ENCODE results near the gene RAB1A.
A peak's percentile ranks its signal among the peaks of the same experiment; 100 is the strongest.

The RAB1A gene

DNA sequence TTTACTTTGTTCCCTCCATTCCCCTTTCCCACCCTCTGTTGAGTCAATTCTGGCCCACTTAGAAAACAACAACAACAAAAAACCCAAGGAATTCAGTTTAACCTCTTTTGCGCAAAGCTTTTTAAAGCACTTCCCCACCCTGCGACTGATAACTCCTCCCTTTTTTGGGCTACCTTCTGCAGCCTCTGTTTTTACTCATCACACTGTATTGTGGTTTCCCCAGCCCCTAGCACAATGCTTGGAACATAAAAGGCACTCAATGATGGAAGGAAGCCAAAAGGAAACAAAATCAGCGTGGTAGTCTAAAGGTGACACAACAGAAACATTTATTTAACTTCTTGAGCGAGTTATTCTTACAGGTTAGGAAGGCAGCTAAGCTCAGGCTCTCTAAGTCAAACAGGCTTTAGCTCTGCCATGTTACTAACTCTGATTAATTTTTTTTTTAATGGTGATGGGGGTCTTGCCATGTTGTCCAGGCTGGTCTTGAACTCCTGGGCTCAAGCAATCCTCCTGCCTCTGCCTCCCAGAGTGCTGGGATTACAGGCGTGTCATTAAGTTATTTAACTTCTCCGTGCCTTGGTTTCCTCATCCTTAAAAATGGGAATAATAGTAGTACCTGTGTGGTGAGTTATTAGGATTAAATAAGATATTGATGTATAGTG, 72.4 kb downstream of the RAB1A start:
- peak in 1 of 4 experiments; percentile 7 for DNase-seq

DNA sequence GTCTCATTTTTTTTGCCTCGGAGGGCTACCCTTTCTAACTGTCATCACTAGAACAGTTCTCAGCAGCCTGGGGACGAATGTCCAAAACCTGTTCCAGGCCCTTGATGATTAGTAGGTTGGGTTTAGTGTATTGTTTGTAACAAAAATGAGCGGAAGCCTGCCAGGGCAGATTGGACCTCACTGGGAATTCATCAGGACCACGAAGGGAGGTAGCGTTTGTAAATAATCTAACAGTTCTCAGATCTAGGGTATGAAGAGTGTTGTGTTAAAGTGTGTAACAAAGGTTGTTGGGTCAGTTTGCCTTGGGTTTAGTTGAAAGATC, 72.9 kb downstream of the RAB1A start:
- DNase-seq, result no peak

DNA sequence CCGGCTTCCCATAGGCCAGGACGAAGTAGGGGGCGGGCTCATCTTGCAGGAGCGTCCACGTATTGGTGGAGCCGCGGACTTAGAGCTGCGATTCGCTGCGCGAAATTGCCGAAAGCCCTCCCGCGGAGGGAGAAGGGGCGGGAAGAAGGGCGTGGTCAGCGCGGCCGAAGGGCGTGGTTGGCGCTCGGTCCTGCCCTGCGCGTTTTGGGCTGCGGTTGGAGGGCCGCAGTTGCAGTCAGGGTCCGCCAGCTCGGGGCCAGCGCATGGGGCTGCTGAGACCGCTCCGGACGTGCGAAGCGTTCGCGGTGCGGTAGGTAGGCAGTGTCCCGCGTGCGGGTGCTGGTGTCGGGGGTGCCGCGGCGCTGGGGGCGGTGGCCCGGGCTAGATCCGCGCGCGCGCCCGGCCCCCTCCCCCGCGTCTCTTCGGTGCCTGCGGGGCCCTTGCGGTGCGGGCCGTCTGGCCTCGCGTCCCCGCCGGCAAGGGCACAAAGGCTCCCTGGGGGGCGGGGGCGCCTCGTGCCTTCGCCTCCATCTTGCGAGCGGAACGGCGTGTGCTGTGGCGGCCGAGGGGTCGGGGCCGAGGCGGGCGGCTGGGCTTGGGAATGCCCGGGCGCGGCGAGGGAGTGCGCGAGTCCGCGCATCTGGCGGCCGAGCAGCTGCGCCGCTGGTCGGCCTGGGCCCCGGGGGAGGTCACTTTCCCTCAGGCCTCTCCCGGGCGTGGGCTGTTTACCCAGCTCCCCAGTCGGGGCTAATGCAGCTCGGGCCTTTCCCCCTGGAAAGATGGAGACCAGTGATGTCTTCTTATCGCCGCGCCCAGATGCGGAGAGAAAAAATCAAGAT, 73.5 kb downstream of the RAB1A start, which contains the start of gene CEP68:
TSS of gene CEP68 (plus strand) at position 202 of the 839 bp plus-strand sequence. CDS start 13,029 bp downstream, outside the sequence.
- peak; percentile 86 to 91 (median 91) for DNase-seq

DNA sequence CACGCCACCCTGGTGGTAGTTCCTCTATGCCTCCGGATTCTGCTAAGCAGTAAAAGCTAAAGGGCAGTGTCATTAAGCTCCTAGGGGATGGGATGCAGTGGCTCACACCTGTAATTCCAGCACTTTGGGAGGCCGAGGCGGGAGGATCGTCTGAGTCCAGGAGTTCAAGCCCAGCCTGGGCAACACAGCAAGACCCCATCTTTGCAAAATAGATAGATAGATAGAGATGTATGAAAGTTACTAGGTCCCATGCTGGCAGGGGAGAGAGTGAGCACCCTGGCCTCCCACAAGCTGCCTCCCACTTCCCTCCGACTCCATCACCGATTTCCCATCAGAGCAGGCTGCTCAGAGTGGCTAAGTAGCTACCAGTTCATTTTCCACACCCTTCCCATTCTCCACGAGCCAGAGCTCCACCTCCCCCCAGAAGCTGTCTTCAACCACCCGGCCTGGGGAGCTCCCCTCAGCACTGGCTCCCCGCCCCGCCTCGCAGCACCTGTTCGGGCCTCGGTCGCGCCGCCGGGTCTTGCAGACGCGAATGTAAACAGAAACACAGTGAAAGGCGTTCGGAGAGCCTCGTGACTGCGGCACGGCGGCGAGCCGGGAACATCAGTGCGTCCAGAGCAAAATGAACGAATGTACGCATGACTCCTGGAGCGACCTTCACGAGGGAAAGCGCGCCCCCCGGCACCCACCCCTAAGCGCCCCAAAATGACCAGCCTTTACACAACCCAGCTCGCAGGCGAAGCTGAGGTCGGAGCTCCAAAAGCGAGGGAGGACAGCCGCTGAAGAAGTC, 74.3 kb downstream of the RAB1A start:
- DNase-seq, result peak; percentile 46 to 56 (median 52)

DNA sequence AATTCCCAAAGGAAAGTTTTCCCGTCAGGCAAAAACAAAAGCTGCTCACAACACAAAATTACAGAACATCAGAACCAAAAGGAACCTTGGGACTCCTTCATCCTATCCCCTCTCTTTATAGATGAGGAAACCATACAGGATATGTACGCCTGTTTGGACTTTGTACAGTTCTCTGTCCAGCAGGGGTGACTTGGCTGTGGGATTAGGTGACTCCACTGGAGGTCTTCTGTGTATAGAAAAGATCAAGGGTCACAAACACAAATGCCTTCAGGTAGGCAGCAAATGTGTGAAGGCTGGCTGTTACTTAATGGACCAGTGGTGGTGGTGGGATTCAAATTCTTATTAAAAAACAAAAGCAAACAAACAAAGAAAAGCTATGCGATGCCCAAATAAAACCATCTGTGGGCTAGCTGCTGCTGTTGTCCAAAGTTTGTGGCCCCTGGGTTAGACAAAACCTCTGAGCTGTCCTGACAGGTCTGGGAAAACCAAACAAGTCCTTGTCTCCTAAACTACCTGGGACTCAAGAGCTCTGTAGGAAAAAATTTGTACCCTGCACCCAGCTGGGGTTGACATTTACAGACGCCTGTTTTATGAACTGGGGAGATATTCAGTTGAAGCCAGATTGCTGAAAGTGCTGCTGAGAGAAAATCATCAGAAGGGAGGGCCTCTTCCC, 75.0 kb downstream of the RAB1A start:
- no peak for DNase-seq

DNA sequence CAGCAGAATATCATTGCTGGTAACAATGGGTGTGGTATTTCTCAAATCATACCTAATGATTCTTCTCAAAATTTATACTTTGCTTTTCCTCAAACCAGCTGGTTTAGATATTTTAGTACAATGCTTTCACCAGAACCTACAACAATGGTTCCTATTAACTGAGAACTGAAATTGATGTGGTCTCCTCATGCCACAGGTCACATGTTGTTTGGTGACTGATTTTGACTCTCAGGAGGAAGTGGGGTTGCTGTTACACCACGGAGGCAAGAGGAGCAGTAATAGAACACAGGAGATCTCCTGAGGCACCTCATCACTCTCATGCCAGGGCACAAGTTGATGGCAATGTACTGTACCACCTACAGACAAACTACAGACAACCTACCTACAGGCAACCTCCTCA, 76.7 kb downstream of the RAB1A start:
- peak in 1 of 4 experiments; percentile 14 for DNase-seq

DNA sequence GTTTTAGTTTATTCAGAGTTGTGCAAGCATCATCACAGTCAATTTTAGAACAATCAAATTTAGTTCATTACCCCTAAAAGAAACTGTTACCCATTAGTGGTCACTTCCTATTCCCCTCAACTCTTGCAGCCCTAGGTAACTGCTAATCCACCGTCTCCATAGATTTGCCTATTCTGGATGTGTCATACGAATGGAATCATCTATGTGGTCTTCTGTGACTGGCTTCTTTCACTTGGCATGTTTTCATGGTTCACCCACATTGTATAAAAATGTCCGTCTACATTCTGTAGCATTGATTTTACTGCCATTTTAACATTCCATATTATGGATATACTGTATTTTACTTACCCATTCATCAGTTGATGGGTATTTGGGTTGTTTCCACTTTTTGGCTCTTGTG, 79.0 kb downstream of the RAB1A start:
- DNase-seq, result no peak

DNA sequence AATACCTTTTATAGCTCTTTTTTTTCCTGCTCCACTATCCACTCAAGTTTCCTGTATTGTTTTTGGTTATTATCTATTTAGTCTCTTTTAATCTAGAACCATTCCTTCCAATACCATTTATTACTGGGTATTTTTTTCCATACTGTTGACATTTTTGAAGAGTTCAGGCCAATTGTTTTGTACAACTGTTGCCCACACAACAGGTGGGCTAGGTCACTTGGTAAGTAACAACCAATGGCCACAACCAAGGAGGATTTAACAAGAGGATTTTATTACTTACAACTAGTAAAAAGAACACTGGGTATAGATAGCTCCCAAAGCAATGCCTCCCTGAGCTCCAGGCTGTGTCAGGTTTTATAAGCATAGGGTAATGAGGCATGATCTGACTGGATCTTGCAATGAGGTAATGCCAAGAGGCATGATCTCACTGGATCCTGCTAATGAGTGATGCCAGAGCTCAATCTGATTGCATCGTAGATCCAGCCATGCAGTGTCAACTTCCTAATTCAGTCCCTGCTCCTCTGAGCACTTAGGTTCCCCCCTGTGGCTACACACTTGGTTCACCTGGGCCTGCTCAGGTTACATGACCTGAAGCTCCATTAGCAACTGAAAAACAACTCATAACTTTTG, 80.8 kb downstream of the RAB1A start:
- DNase-seq, result no peak

DNA sequence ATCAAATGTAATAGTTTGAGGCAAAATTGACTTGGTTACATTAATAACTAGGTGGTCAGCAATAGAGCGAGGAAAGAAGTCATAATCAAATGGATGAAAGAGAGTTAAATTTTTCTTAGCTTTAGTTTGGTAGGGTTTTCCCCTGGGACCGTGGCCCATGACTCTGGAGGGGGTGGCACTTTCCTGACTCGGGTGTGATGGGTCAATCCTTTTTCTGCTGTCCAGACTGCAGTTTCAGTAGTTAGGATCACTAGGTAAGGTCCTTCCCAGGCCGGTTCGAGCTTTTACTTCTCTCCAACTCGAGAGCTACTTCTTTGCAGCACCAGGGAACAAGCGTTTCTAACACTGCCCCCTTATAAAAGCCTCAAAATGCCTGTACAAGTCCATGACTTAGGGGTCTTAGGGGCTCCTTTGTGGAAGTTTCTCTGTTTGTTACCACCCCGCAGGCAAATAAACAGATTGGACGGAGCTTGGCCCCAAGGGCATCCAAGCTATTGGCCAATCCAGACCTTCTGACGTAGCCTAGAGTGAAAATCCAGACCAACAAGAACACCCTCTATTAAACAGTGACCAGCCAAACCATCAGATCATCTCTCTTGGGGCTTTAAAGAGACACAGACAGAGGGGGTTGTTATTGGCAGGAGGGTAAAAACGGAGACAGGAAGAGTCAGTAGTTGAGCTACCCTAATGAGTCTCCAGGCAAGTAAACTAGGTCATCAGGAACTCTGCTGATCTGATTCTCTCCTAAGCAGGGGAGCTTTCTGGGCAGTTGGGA, 83.1 kb downstream of the RAB1A start:
- DNase-seq, result no peak

DNA sequence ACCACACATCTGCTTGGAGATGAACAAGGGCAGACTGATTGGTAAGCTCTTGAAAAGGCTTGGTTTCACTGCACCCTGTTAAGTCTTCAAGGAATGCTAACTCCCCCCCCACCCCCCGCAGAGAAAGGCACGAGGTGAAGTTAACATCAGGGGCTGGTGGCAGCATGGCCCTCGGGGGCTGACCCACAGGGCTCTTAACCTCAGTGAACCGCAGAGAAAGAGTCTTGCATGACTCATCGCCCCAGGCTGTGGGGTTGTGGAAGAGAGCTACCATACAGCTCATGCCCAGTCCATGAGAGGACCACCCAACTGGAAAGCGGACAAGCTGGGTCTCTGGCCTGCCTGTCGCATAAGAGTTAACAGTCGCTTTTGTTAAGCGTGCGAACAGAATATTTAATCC, 84.3 kb downstream of the RAB1A start:
- no peak for DNase-seq

DNA sequence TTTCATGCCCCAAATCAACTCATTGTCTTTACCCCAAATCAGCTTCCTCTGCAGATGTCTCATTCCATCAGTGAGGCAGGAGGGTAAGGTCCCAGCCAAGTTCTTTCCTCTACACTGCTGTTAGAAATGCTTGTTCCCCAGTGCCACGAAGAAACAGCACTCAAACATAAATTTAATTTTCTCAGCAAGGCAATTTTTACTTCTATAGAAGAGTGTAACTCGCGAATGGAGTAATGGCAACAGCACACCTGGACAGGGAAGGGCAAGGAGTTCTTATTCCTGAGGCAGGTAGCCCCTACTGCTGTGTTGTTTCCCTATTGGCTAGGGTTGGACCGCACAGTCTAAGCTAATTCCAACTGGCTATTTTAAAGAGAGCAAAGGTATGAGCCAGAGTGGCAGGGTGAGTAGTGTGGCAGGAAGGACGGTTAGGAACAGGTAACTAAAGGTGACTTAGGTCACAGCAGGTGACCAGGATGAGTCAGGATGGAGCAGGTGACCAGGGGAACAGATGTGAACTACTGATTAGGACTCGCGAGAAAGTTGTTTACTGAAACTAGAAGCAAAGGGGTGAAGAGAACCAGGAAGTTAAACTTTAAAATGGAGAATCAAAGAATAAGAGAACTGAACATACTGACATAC, 85.7 kb downstream of the RAB1A start:
- no peak for DNase-seq

DNA sequence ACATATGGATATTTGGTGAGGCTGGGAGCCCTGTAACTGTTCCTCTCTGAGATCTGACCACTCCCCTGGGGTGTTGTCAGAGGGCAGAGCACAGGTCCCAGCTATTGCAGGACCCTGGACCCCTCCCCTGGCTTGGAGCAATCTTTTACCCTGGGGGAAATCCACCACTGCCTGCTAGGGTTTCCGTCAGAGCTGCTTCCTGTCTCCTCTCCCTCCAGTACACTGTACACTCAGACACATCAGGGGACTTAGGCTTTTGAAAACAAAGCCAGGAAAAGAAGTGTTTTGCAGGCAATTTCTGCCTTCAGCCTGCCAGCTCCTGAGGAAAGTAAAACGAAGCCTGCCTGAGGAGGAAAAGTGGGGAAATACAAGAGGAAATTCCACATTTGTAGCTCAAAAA, 86.9 kb downstream of the RAB1A start:
- DNase-seq, result no peak

DNA sequence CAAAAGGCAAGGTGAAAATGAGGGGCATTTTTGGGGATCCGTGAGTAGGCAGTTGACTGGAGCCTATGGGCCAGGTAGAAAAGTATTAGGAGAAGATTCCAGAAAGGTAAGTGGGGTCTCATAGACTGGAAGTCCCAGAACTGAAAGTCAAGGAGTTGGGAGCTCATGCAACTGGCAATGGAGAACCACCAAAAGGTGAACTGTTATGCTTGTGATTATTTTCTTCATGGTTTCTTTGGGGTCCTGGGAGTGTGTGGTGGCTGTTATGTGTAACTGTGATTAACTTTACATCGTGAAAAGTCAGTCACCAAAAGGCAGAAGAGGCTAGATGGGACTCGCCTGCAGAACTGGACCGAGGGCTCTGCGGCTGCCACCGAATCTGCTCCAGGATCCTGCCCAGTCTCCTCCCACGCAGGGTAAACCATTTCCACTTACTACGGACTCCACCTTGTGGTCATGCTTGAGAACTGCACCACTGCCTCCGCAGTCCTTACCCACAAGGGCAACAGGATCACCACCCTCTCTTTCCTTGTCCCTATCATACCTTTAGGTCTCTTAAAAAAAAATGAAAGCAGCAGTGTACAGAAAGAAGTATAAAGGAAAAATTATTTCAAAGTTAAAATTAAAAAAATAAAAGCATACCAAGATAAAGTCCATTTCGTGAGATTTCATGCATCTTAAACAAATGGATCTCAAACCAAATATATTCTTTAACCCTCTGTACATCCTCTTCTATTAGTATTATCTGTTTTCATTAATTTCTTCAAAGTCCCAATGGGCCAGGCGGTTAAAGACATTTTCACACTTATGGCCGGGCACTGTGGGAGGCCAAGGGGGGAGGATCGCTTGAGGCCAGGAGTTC, 89.3 kb downstream of the RAB1A start:
- DNase-seq, result peak; percentile 41 to 58 (median 46)

DNA sequence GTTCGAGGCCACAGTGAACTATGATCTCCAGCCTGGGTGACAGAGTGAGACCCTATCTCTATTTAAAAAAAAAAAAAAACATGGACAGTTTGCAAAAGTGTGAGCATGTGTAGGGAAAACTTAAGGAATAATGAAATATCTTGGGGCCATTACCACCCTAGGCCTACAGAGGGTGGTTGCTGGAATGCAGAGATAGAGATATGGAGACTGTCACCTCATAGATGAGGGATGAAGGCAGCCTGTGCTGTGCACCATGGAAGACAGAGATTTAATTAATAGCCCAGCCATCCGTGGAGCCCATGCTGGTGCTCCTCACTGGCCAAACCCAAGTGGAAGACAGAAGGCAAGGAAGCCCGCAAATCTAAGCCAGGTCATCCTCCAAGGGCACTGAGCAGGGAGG, 90.3 kb downstream of the RAB1A start:
- no peak for DNase-seq

DNA sequence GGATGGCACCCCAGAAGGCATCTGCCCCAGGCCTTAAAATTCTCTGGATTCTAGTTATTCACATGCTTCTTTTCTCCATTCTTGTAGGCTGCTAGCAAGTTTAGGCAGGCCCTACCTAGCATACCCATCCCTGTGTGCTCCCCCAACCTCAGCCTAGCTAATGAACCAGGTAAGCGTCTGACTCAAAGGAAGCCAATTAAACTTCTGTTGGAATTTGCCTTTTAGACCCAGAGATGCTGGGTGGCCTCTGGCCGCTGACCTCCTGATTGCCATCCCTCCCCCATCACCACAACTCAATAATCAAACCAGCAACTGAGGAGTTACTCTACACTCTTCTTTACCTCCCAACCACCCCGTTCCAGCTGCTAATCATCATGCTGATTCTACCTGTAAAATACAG, 92.7 kb downstream of the RAB1A start:
- DNase-seq, result no peak

Measured in activated CD4-positive, CD25-positive, alpha-beta regulatory T cell (primary cell).